B cell (primary cell): Measurements from ENCODE around the gene XXYLT1.

Source experiments
- CTCF ChIP-seq: fragments of 200-600 bp; IDR thresholded peaks from one replicate; pipeline ENCODE4 v1.8.0; 2022; ENCODE audit warnings: antibody characterized with exemption, mild to moderate bottlenecking
- EZH2 ChIP-seq: IDR thresholded peaks from 2 replicates; pipeline ENCODE4 v1.6.1; 2012; ENCODE audit warnings: borderline replicate concordance, low read depth, mild to moderate bottlenecking, moderate library complexity, low read length; ENCODE audit not compliant: insufficient read depth, poor library complexity, severe bottlenecking

- TF ChIP-seq EZH2 (no peak), CTCF (no peak)
These were observed 62.3 kb downstream of the XXYLT1 start for GRCh38 chr3:195208631-195209030.
